ENCODE data around the gene CAMTA1.
"Not testable (repeated sequence)": the region's sequence is repeated elsewhere in the genome, so short reads cannot be mapped to it uniquely, and the experiment has no call there.

Gene CAMTA1

GRCh38 chr1:7784492-7785071, 999.3 kb downstream of the CAMTA1 start:
- peak overlapping the region; percentile 21 for H3K27ac ChIP-seq (ENCODE audit: poor library complexity, severe bottlenecking)
- no peaks in the 10 kb centered on the region for H3K9me3 ChIP-seq (ENCODE audit: severe bottlenecking)
- H3K36me3 ChIP-seq (ENCODE audit: low read depth) = peaks cover 56% of the 10 kb centered on the region
- H3K4me1 ChIP-seq (ENCODE audit: insufficient read depth, poor library complexity, severe bottlenecking) = no peaks in the 10 kb centered on the region
- no peaks in the 10 kb centered on the region for H3K27me3 ChIP-seq (ENCODE audit: insufficient read depth, poor library complexity, severe bottlenecking)
- DNase-seq (ENCODE audit: low spot score) (no peak), ATAC-seq (ENCODE audit: low read depth) (no peak)
- no peak for TF ChIP-seq CTCF (IDR thresholded peaks at IDR 0.05; ENCODE audit: poor library complexity, severe bottlenecking)
- H3K4me3 ChIP-seq (ENCODE audit: severe bottlenecking) = peak overlapping the region; percentile 61

- Histone ChIP-seq H3K9me3 (ENCODE audit: severe bottlenecking) (no peaks in the 10 kb centered on the region), H3K4me3 (ENCODE audit: severe bottlenecking) (peak overlapping the region; percentile 61), H3K27ac (ENCODE audit: poor library complexity, severe bottlenecking) (no peak overlapping the region), H3K4me1 (ENCODE audit: insufficient read depth, poor library complexity, severe bottlenecking) (no peaks in the 10 kb centered on the region), H3K27me3 (ENCODE audit: insufficient read depth, poor library complexity, severe bottlenecking) (no peaks in the 10 kb centered on the region), H3K36me3 (ENCODE audit: low read depth) (peaks cover 56% of the 10 kb centered on the region)
- DNase-seq (ENCODE audit: low spot score) (no peak), ATAC-seq (ENCODE audit: low read depth) (no peak)
- TF ChIP-seq CTCF (IDR thresholded peaks at IDR 0.05; ENCODE audit: poor library complexity, severe bottlenecking) = no peak
These were observed 999.9 kb downstream of the CAMTA1 start for GRCh38 chr1:7785108-7785507.

GRCh38 chr1:7786795-7787194, 1001.5 kb downstream of the CAMTA1 start:
- ATAC-seq (ENCODE audit: low read depth) = no peak
- TF ChIP-seq CTCF (IDR thresholded peaks at IDR 0.05; ENCODE audit: poor library complexity, severe bottlenecking) = no peak
- no peak for DNase-seq (ENCODE audit: low spot score)
- H3K4me1 ChIP-seq (ENCODE audit: insufficient read depth, poor library complexity, severe bottlenecking) = no peaks in the 10 kb centered on the region
- peaks cover 62% of the 10 kb centered on the region for H3K36me3 ChIP-seq (ENCODE audit: low read depth)
- no peaks in the 10 kb centered on the region for H3K27me3 ChIP-seq (ENCODE audit: insufficient read depth, poor library complexity, severe bottlenecking)
- no peak overlapping the region for H3K4me3 ChIP-seq (ENCODE audit: severe bottlenecking)
- H3K27ac ChIP-seq (ENCODE audit: poor library complexity, severe bottlenecking) = no peak overlapping the region
- H3K9me3 ChIP-seq (ENCODE audit: severe bottlenecking) = no peaks in the 10 kb centered on the region

GRCh38 chr1:7789828-7790227, 1004.6 kb downstream of the CAMTA1 start:
- TF ChIP-seq CTCF (IDR thresholded peaks at IDR 0.05; ENCODE audit: poor library complexity, severe bottlenecking) = no peak
- no peak overlapping the region for H3K27ac ChIP-seq (ENCODE audit: poor library complexity, severe bottlenecking)
- peaks cover 80% of the 10 kb centered on the region for H3K36me3 ChIP-seq (ENCODE audit: low read depth)
- H3K4me1 ChIP-seq (ENCODE audit: insufficient read depth, poor library complexity, severe bottlenecking) = no peaks in the 10 kb centered on the region
- no peaks in the 10 kb centered on the region for H3K27me3 ChIP-seq (ENCODE audit: insufficient read depth, poor library complexity, severe bottlenecking)
- DNase-seq (ENCODE audit: low spot score) = no peak
- no peak for ATAC-seq (ENCODE audit: low read depth)
- H3K4me3 ChIP-seq (ENCODE audit: severe bottlenecking) = no peak overlapping the region
- no peaks in the 10 kb centered on the region for H3K9me3 ChIP-seq (ENCODE audit: severe bottlenecking)

- peaks cover 69% of the 10 kb centered on the region for H3K36me3 ChIP-seq (ENCODE audit: low read depth)
- H3K27ac ChIP-seq (ENCODE audit: poor library complexity, severe bottlenecking); H3K4me3 ChIP-seq (ENCODE audit: severe bottlenecking); ATAC-seq (ENCODE audit: low read depth); H3K4me1 ChIP-seq (ENCODE audit: insufficient read depth, poor library complexity, severe bottlenecking); H3K9me3 ChIP-seq (ENCODE audit: severe bottlenecking); DNase-seq (ENCODE audit: low spot score); H3K27me3 ChIP-seq (ENCODE audit: insufficient read depth, poor library complexity, severe bottlenecking): not testable (repeated sequence)
These were observed 1005.8 kb downstream of the CAMTA1 start for GRCh38 chr1:7791027-7791426.

All from RWPE2 (cell line).